Sigmoid colon (tissue), 3 donors: ENCODE results near the gene MSH2.

Experiments used
- CTCF ChIP-seq, 4 experiments: fragments of 450-650 bp in 3 of 4; fragments of 200-600 bp in 1 of 4; IDR thresholded peaks; one replicate each; pipeline ENCODE4 v1.5.1; 2016 to 2019; ENCODE audit warnings: antibody characterized with exemption in 4 of 4, mild to moderate bottlenecking in 3 of 4, moderate library complexity in 2 of 4
- POLR2A ChIP-seq, 2 donors: fragments of 450-650 bp; IDR thresholded peaks; one replicate each; pipeline ENCODE4 v1.6.1; 2016; ENCODE audit warnings: antibody characterized with exemption in 2 of 2, mild to moderate bottlenecking in 2 of 2, moderate library complexity in 2 of 2

- TF ChIP-seq CTCF (IDR thresholded peaks at IDR 0.05) (no peak), POLR2A (IDR thresholded peaks at IDR 0.05) (no peak)
These were observed 116.8 kb downstream of the MSH2 start for GRCh38 chr2:47519604-47520301.
